Left lobe of liver (tissue), 2 donors: Measurements from ENCODE around the gene PDE1A. TPM values are rescaled to one million over a fixed set of nuclear protein-coding genes. Genes with fewer than 3 reads are reported as not detected.

ENCODE experiments used
- ATAC-seq: fragments of 200-7000 bp; cut with Tn5 transposase; one replicate; pipeline ENCODE4 v1.9.1; 2020; ENCODE audit warnings: mild to moderate bottlenecking, moderate library complexity
- DNase-seq: peaks from one replicate; pipeline ENCODE4 v3.0.0-alpha.2; 2020; ENCODE audit warnings: low spot score
- total RNA-seq: library from RNA; stranded (reverse); gene quantifications from one replicate; pipeline ENCODE4 v1.2.1, GENCODE V29; 2021
- donor health status: DM: no; HTN: no; CAD: no; lungs with moderate emphysema.
- donor health status: DM: no; HTN: yes; CAD: no.

The PDE1A gene
- total RNA-seq, 1 donor from 2014 or later, result 1.1 TPM

DNA sequence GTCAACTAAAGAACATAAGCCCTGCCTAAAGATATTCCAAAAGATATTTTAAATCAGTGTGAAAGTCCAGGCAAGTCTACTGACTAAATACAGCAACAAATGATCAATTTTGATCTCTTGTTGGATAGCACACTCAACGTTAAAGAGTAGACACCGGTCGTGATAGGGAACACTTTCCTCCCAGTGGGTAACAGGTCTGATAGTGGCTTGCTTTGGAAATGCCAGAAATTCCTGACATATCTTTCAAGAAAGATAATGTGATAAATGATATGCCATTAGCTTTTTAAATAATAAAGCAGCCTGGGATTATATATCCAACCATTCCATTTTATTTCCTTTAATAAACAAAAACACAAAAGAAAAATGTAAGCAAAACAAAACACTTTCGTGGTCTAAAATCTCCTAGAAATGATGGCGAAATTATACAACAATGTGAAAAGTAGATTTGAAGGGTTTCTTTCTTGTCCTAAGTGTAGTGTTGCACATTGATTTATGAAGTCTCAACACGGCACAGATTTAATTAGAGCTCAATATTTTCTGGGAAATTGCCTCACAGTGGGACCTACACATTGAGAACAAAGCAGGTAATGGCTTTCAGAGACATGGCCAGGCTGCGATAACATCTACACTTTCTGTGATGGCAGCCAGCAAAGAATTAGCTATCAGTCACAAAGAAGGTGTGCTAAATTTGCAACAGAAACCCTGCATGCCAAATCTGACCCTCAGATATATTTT is 282.6 kb downstream of the PDE1A start:
- DNase-seq (no peak), ATAC-seq (no peak)

DNA sequence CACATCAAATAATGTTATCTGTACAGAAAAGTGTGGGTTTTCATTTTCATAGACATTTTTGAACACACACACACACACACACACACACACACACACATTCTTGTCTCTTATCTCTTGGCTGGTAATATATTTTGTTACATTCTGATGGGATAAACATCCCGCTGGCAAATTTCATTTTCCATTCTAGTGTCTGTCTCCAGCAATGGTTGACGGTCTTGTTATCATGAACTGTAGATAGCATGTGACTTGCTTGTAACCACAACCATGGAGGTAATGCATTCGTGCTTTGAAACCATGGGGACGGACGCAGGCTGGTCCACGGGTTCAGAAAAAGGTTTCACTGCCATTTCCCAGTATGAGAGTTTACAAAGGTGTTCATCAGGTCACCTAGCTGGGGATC is 284.8 kb downstream of the PDE1A start:
- DNase-seq, result no peak
- no peak for ATAC-seq

DNA sequence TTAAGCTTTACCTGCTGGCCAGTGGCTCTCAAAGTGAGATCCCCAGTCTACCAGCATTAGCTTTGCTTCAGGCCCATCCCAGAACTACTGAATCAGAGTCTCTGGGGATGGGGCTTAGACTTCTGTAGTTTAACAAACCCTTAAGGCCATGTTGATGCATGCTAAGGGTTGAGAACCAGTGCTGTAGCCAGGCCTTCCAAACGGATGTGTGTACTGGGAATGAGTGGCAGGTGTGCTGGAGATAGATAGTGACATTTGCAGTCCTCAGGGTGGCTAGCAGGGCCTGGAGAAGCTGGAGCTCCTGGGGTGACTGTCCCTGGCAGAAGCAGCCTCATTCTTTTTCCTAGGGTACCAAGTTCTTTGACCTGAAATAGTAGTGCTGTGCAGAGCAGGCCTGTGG is 292.6 kb downstream of the PDE1A start:
- ATAC-seq (no peak), DNase-seq (no peak)

- DNase-seq (no peak), ATAC-seq (no peak)
These were observed 293.5 kb downstream of the PDE1A start for GRCh38 chr2:182133195-182133891.

DNA sequence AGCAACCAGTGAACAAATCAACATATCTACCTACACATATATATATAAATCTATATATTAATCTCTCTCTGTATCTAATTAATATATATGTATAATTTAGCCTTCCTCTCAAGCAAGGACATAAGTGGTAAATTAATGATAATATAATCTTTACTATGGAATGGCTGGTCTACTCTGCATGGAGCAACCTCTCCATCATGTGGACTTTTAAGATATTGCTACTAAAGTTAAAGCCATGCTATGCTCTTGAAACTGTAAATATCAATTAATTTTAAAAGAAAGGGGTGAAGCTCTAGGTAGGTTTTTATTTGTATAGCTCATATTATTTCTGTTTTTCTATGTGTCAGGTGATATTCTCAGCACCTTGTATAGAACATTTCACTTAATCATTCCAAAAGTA is 294.2 kb downstream of the PDE1A start:
- ATAC-seq, result no peak

GRCh38 chr2:182128821-182129707 is 297.8 kb downstream of the PDE1A start:
- ATAC-seq (no peak), DNase-seq (no peak)

More for the DNA sequence above, 294.2 kb downstream of the PDE1A start:
- DNase-seq, result no peak

GRCh38 chr2:182117196-182117595 is 309.6 kb downstream of the PDE1A start:
- ATAC-seq (no peak), DNase-seq (no peak)

DNA sequence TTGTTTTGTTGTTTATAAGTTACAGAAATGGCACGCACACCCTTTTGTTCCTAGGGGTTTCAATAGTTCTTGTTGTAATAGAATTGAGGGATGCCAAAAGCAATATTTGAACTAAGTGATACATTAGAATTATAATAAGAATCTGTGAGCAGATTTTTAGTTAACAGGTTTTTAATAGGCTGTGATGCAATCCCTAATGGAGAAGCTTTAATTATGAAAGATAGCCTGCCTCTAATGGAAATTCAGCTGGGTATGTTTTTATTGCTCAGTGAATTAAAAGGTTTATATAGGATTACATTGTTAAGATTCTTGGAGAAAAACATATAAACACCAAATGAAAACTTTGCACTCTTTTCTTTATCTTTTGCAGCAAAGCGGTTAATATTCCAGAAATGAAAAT is 310.1 kb downstream of the PDE1A start:
- DNase-seq (no peak), ATAC-seq (no peak)

DNA sequence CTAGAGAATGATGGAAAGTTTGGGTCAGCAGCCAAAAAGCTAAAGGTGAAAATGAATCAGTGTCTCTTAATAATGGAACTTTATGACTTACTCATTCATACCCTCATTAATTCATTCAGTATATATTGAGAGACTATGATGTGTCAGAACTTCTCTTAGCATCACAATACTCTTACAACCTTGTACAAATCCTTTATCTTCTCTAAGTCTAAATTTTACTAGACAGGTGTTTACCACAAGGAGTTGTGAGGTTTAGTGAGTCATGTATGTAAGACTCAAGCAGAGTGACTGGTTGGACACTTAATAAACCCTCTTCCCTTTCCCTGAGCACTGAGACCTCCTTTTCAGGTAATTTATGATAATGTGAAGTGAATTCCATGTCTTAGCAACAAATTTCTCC is 311.6 kb downstream of the PDE1A start:
- no peak for ATAC-seq
- no peak for DNase-seq

GRCh38 chr2:182113334-182113733 is 313.5 kb downstream of the PDE1A start:
- DNase-seq (no peak), ATAC-seq (no peak)

GRCh38 chr2:182110347-182110746 is 316.5 kb downstream of the PDE1A start:
- DNase-seq (no peak), ATAC-seq (no peak)

DNA sequence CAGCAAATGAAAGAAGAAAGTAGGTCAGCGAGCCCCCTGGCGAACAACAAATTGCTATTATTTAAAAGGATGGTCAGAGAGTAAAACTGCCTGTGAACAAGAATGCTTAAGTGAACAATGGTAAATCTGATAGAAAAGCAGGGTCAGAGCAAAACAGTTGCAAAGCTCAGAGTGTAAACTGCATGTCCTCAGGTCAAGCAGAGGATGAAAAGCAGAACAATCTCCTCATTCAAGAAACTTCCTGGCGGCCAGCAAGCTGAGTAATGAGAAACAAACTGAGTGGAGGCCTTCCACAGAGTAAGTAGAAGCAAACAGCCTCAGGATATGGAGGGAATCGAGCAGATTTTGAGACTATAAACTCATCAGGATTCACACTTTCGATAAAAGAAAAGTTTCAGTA is 323.3 kb downstream of the PDE1A start:
- DNase-seq (no peak), ATAC-seq (no peak)

DNA sequence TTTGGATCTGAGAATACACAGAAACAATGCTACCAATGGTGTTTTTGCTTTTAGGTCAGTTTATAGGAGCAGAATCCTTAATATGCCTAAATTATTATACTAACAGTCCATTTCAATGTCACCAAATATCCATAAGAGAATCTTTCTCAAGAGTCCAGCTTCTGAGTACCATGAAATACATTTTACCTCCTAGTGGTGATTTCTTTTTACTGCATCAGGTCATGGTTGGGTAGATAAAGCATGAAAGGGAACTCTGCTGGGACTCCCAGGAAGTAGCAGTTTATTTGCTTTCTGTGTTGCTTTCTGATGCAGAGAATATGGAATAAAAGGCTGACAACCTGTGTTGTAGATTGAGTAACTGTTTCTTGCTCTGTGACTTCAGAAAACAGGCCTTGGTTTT is 325.6 kb downstream of the PDE1A start:
- ATAC-seq (no peak), DNase-seq (no peak)

GRCh38 chr2:182098648-182099047 is 328.2 kb downstream of the PDE1A start:
- ATAC-seq, result no peak
- DNase-seq, result no peak

DNA sequence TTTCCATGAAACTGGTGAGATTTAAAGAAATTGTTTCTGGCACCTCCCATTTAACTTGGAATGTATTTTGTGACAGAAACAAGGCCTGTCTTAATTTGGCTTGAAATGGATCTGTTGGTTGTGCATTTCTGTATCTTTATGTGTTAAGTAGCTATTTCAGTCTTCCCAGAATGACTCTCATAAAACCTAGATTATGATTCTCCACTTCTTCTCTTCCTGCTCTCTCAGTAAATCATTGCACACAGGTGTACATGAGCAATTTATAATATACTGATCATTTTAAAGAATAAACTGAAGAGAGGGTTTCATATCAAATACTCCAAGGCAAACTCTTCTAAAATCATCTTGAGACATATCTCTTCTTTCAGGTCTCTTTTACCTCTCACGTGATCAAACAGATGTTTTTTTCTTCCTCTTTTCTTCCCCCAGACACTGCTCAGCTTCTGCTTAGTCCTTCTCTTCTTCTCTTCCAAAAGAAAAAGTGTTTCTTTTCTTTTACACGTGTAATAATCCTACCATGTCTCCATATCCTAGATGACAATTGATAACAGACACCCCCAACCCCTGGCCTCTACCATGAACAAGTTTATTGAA is 329.2 kb downstream of the PDE1A start:
- ATAC-seq (no peak), DNase-seq (no peak)

- DNase-seq, result no peak
- no peak for ATAC-seq
These were observed 336.4 kb downstream of the PDE1A start for GRCh38 chr2:182090486-182090885.
